ENCODE measurements around the gene NCAPG2. TPM values are rescaled to one million over a fixed set of nuclear protein-coding genes. Genes with fewer than 3 reads are reported as not detected.
"Not testable (repeated sequence)": the region's sequence is repeated elsewhere in the genome, so short reads cannot be mapped to it uniquely, and the experiment has no call there.

Gene NCAPG2
- total RNA-seq, 2 donors from 2014 or later = 0.66 to 8.8 TPM

DNA sequence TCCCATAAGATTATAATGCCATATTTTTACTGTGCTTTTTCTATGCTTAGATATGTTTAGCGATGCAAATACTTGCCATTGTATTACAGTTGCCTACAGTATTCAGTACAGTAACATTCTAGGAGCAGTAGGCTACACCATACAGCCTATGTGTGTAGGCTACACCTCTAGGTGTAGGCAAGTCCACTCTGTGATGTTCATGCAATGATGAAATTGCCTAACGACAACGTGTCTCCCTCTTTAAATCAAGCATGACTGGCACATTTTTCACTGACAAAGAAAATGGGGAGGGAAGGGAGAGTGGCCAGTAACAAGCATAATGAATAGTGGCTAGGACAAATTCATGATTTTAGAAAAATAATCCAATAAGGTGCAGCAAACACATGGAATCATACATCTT is 1.7 kb downstream of the NCAPG2 start:
- ATAC-seq = no peak
- no peak for TF ChIP-seq POLR2A (IDR thresholded peaks at IDR 0.05)
- TF ChIP-seq, protein P1, sequence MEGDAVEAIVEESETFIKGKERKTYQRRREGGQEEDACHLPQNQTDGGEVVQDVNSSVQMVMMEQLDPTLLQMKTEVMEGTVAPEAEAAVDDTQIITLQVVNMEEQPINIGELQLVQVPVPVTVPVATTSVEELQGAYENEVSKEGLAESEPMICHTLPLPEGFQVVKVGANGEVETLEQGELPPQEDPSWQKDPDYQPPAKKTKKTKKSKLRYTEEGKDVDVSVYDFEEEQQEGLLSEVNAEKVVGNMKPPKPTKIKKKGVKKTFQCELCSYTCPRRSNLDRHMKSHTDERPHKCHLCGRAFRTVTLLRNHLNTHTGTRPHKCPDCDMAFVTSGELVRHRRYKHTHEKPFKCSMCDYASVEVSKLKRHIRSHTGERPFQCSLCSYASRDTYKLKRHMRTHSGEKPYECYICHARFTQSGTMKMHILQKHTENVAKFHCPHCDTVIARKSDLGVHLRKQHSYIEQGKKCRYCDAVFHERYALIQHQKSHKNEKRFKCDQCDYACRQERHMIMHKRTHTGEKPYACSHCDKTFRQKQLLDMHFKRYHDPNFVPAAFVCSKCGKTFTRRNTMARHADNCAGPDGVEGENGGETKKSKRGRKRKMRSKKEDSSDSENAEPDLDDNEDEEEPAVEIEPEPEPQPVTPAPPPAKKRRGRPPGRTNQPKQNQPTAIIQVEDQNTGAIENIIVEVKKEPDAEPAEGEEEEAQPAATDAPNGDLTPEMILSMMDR (IDR thresholded peaks at IDR 0.05) = no peak
- DNase-seq = no peak
- H3K27ac ChIP-seq = no peak overlapping the region
- no peaks in the 10 kb centered on the region for H3K27me3 ChIP-seq
- 51% methylated on average over 3 of the region's 3 CpGs for WGBS, 2 donors
- intact Hi-C loops (cut with DNase I) = no loop called here
- no peak overlapping the region for H3K4me3 ChIP-seq
- peaks cover 16% of the 10 kb centered on the region for H3K4me1 ChIP-seq
- H3K36me3 ChIP-seq (replicated peaks in 1 of 2; ENCODE audit: insufficient read depth in 1 of 2, low read depth in 2 of 2) = no peaks in the 10 kb centered on the region
- H3K9me3 ChIP-seq = peaks cover 0 to 4% (median 0%) of the 10 kb centered on the region in 3 donors

DNA sequence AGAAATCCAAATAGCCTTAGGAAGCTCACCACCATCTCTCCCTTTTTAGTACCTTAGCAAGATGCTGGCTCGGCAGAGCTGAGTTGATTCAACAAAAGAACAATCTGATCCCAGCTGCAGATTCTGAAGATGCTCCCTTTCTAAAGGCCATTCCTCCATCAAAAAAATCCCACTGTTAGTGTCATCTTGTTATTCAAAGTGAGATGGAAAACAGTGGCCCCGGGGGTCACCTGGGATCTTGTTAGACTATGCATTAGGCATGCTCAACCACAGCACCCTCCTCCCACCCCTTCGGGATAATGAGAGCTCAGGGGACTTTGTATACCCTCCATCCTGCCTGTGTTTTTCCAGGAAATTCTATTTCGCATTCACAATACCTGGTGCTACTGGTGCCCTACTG is 2.4 kb downstream of the NCAPG2 start:
- no peaks in the 10 kb centered on the region for H3K36me3 ChIP-seq (replicated peaks in 1 of 2; ENCODE audit: insufficient read depth in 1 of 2, low read depth in 2 of 2)
- intact Hi-C loops (cut with DNase I) = no loop called here
- H3K27me3 ChIP-seq = no peaks in the 10 kb centered on the region
- H3K9me3 ChIP-seq = no peaks in the 10 kb centered on the region
- H3K4me1 ChIP-seq = peaks cover 16% of the 10 kb centered on the region
- no peak overlapping the region for H3K27ac ChIP-seq
- H3K4me3 ChIP-seq = no peak overlapping the region
- no peak for TF ChIP-seq POLR2A (IDR thresholded peaks at IDR 0.05)
- TF ChIP-seq, protein P1 (IDR thresholded peaks at IDR 0.05) = no peak
- WGBS, 2 donors = 46 to 58% methylated on average over 4 of the region's 4 CpGs
- ATAC-seq = no peak
- DNase-seq = no peak

DNA sequence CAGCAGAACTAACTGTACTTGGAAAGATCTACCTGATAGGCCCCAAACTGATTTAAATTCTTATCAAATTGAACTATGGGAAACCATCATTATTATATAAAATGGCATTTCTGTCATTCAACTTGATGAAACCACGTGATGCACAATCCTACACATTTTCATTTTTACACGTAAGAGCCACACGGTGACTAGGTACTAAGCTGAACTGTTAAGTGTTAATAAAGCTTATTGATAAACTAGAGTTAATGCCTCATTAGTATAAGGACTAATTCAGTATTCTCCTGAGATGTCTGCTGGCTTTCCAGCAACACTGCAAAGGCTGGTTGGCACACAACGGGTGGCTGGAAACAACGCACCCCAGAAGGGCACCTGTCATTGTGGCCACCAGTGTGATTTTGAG is 4.6 kb downstream of the NCAPG2 start:
- no peak for TF ChIP-seq POLR2A (IDR thresholded peaks at IDR 0.05)
- TF ChIP-seq, protein P1 (IDR thresholded peaks at IDR 0.05) = no peak
- intact Hi-C loops (cut with DNase I) = no loop called here
- ATAC-seq = no peak

DNA sequence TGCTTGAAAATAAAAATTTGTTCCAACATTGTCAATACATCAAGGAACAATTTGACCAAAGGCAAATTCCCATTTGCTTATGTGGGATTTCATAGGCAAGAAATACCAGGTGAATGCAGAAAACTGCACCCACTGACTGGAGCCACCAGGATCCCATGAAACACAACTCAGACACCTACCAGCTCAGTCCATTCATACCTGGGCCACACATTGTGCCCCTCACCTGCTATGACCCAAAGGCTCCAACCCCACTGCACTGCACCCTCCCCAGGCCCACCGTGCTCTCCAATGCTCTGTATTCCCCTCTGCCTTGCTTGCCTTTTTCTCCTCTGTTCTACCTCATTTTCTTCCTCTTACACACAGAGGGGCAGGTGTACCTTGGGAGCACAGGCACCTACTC is 5.3 kb downstream of the NCAPG2 start:
- Histone ChIP-seq H3K27ac (no peak overlapping the region), H3K4me1 (peaks cover 21% of the 10 kb centered on the region), H3K9me3 (no peaks in the 10 kb centered on the region), H3K4me3 (no peak overlapping the region), H3K36me3 (replicated peaks in 1 of 2; ENCODE audit: insufficient read depth in 1 of 2, low read depth in 2 of 2) (no peaks in the 10 kb centered on the region), H3K27me3 (no peaks in the 10 kb centered on the region)
- DNase-seq (no peak), ATAC-seq (no peak)
- intact Hi-C loops (cut with DNase I) = loop anchor here (10.0 kb wide), 1 partner anchor 275 kb away; no protein-coding TSS in a partner anchor
- 0% methylated on average over 1 of the region's 1 CpG for WGBS, 2 donors
- no peak for TF ChIP-seq POLR2A (IDR thresholded peaks at IDR 0.05)
- TF ChIP-seq, protein P1 (IDR thresholded peaks at IDR 0.05) = no peak

More for the DNA sequence above, 4.6 kb downstream of the NCAPG2 start:
- H3K4me1 ChIP-seq = peaks cover 22% of the 10 kb centered on the region
- no peak overlapping the region for H3K27ac ChIP-seq
- H3K36me3 ChIP-seq (replicated peaks in 1 of 2; ENCODE audit: insufficient read depth in 1 of 2, low read depth in 2 of 2) = no peaks in the 10 kb centered on the region
- no peak for DNase-seq
- no peaks in the 10 kb centered on the region for H3K27me3 ChIP-seq
- H3K4me3 ChIP-seq = no peak overlapping the region
- 87 to 94% methylated on average over 5 of the region's 5 CpGs for WGBS, 2 donors
- no peaks in the 10 kb centered on the region for H3K9me3 ChIP-seq

DNA sequence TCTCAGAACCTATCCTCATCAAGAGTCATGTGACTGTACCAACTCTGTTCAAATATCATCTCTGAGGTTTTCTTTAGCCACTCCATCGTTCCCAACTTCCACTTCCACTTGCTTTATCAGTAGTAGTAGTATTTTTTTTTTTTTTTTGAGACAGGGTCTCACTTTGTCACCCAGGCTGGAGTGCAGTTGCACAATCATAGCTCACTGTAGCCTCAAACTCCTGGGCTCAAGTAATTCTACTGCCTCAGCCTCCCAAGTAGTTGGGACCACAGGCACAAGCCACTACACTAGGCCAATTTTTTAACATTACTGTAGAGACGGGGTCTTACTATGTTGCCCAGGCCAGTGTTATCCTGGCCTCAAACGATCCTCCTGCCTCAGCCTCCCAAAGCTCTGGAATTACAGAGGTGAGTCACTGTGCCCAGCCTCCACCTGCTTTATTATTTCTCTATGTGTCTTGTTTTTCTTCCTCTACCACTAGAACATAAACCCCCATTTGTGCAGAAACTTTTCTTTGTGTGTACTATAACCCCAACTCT is 5.9 kb downstream of the NCAPG2 start:
- Histone ChIP-seq H3K27me3 (no peaks in the 10 kb centered on the region), H3K27ac (no peak overlapping the region), H3K4me3 (no peak overlapping the region), H3K9me3 (no peaks in the 10 kb centered on the region), H3K4me1 (peaks cover 15% of the 10 kb centered on the region), H3K36me3 (replicated peaks in 1 of 2; ENCODE audit: insufficient read depth in 1 of 2, low read depth in 2 of 2) (no peaks in the 10 kb centered on the region)
- TF ChIP-seq, protein P1 (IDR thresholded peaks at IDR 0.05) = no peak
- TF ChIP-seq POLR2A (IDR thresholded peaks at IDR 0.05) = no peak
- DNase-seq (no peak), ATAC-seq (no peak)
- 84 to 91% methylated on average over 3 of the region's 3 CpGs for WGBS, 2 donors
- intact Hi-C loops (cut with DNase I) = loop anchor here (10.0 kb wide), 1 partner anchor 276 kb away; no protein-coding TSS in a partner anchor

DNA sequence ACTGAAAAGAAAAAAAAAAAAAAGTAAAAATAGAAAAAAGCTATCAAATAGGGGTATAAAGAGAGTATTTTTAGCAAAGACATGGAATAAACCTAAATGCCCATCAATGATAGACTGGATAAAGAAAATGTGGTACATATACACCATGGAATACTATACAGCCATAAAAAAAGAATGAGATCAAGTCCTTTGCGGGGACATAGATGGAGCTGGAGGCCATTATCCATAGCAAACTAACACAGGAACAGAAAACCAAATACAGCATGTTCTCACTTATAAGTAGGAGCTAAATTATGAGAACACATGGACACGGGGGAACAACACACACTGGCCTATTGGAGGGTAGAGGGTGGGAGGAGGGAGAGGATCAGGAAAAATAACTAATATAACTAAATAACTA is 7.0 kb downstream of the NCAPG2 start:
- WGBS, 2 donors = 98 to 100% methylated on average over 2 of the region's 2 CpGs
- intact Hi-C loops (cut with DNase I) = loop anchor here (10.0 kb wide), 1 partner anchor 277 kb away; no protein-coding TSS in a partner anchor
- ATAC-seq = not testable (repeated sequence)

More for the DNA sequence above, 7.0 kb downstream of the NCAPG2 start:
- H3K4me3 ChIP-seq; H3K9me3 ChIP-seq; H3K27me3 ChIP-seq; H3K36me3 ChIP-seq (replicated peaks in 1 of 2; ENCODE audit: insufficient read depth in 1 of 2, low read depth in 2 of 2); DNase-seq; H3K27ac ChIP-seq: not testable (repeated sequence)
- H3K4me1 ChIP-seq = peaks cover 13% of the 10 kb centered on the region

Data from body of pancreas (tissue), 4 donors.